SH-SY5Y (cell line): ENCODE data around the gene MAST2.

Source experiments
- GATA2 ChIP-seq: IDR thresholded peaks from 2 replicates; pipeline ENCODE4 v1.6.1; 2011; ENCODE audit warnings: mild to moderate bottlenecking, low read depth, low read length
- GATA3 ChIP-seq: IDR thresholded peaks from 2 replicates; pipeline ENCODE4 v1.6.1; 2011; ENCODE audit warnings: low read depth, mild to moderate bottlenecking, low read length, moderate library complexity

DNA sequence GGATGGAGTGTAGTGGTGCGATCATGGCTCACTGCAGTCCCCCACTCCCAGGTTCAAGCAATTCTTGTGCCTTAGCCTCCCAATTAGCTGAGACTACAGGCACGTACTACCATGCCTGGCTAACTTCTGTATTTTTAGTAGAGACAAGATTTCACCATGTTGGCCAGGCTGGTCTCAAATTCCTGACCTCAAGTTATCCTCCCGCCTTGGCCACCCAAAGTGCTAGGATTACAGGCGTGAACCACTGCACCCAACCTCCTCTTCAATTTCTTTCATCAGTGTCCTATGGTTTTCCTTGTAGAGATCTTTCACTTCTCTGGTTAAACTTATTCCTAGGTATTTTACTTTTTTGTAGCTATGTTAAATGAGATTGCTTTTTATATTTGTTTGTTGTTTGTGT lies 10.7 kb upstream of the MAST2 start:
- TF ChIP-seq GATA2 (no peak), GATA3 (no peak)
